Ishikawa (cell line): Measurements from ENCODE around the gene EPS8.

Source experiments
- CEBPB ChIP-seq: IDR thresholded peaks from 2 replicates; pipeline ENCODE4 v1.6.1; 2012
- CREB1 ChIP-seq: IDR thresholded peaks from 2 replicates; pipeline ENCODE4 v1.6.1; 2012; ENCODE audit warnings: low read depth
- EGR1 ChIP-seq: IDR thresholded peaks from 2 replicates; pipeline ENCODE4 v1.6.1; 2012
- EP300 ChIP-seq: IDR thresholded peaks from 2 replicates; pipeline ENCODE4 v1.6.1; 2012; ENCODE audit warnings: borderline replicate concordance
- FOXM1 ChIP-seq: IDR thresholded peaks from 2 replicates; pipeline ENCODE4 v1.6.1; 2012; ENCODE audit warnings: low read depth, borderline replicate concordance
- MAX ChIP-seq: IDR thresholded peaks from 2 replicates; pipeline ENCODE4 v1.6.1; 2012
- NFIC ChIP-seq: IDR thresholded peaks from 2 replicates; pipeline ENCODE4 v1.6.1; 2012
- RAD21 ChIP-seq: IDR thresholded peaks from 2 replicates; pipeline ENCODE4 v1.6.1; 2012; ENCODE audit warnings: low read depth
- REST ChIP-seq: IDR thresholded peaks from 2 replicates; pipeline ENCODE4 v1.6.1; 2012; ENCODE audit warnings: low read depth, mild to moderate bottlenecking
- TAF1 ChIP-seq: IDR thresholded peaks from 2 replicates; pipeline ENCODE4 v1.6.1; 2012; ENCODE audit warnings: low read depth, mild to moderate bottlenecking
- TCF12 ChIP-seq: IDR thresholded peaks from 2 replicates; pipeline ENCODE4 v1.6.1; 2012; ENCODE audit warnings: low read depth
- TEAD4 ChIP-seq: IDR thresholded peaks from 2 replicates; pipeline ENCODE4 v1.6.1; 2012
- YY1 ChIP-seq: IDR thresholded peaks from 2 replicates; pipeline ENCODE4 v1.6.1; 2012; ENCODE audit warnings: low read depth
- ZBTB7A ChIP-seq: IDR thresholded peaks from 2 replicates; pipeline ENCODE4 v1.6.1; 2012; ENCODE audit warnings: low read depth
- TF ChIP-seq, protein P1 (sequence below): IDR thresholded peaks from 2 replicates; pipeline ENCODE4 v1.6.1; 2012

EPS8 gene

DNA sequence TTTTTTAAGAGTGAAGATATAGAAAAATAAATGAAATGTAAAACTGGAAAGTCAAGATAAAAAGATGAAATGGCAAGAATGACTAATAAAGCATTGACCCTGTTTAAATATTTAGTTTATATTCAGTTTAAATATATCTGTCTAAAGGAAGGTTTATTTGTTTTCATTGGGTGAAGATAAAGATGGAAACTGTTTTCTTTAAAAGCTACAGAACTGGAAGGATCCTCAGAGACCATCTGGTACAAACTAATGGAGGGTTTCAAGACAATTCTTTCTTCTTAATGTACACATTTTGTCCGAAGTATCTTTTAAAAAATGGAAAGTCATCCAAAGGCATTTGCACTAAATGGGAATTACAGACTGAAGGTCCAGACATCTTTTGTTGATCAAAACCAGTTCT, 142.6 kb downstream of the EPS8 start:
- TF ChIP-seq TAF1 (no peak), CEBPB (no peak), FOXM1 (no peak), YY1 (no peak), REST (no peak), TEAD4 (no peak), CREB1 (no peak), TCF12 (no peak), NFIC (no peak), EP300 (no peak), MAX (no peak), ZBTB7A (no peak)
- TF ChIP-seq, protein P1, sequence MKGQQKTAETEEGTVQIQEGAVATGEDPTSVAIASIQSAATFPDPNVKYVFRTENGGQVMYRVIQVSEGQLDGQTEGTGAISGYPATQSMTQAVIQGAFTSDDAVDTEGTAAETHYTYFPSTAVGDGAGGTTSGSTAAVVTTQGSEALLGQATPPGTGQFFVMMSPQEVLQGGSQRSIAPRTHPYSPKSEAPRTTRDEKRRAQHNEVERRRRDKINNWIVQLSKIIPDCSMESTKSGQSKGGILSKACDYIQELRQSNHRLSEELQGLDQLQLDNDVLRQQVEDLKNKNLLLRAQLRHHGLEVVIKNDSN, result no peak

DNA sequence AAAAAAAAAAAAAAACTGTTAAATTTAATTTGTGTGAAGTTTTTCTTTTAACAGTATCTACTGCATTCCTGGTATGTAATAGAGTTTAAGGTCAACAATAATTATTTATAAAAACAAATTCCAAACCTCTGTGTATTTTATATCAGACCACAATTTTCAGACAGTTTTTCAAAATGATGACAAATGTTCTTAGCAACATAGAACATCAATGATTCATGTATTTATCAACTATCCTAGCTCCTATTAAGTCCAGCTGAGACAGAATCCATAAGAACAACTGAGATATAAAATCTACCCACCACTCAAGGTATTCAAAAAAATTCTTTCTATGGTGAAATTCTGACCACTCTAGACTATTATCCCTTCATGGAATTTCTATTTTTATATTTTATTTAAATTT, 144.5 kb downstream of the EPS8 start:
- TF ChIP-seq NFIC, result no peak
- TF ChIP-seq REST, result no peak
- no peak for TF ChIP-seq ZBTB7A
- no peak for TF ChIP-seq EGR1
- TF ChIP-seq, protein P1, result no peak
- no peak for TF ChIP-seq RAD21
- no peak for TF ChIP-seq MAX
- no peak for TF ChIP-seq FOXM1
- no peak for TF ChIP-seq TAF1
- no peak for TF ChIP-seq YY1
- no peak for TF ChIP-seq EP300
- TF ChIP-seq CREB1, result no peak
- no peak for TF ChIP-seq CEBPB
- no peak for TF ChIP-seq TCF12
- TF ChIP-seq TEAD4, result no peak

- no peak for TF ChIP-seq TCF12
- TF ChIP-seq CREB1, result no peak
- no peak for TF ChIP-seq EGR1
- no peak for TF ChIP-seq YY1
- TF ChIP-seq NFIC, result no peak
- no peak for TF ChIP-seq ZBTB7A
- no peak for TF ChIP-seq RAD21
- no peak for TF ChIP-seq TEAD4
- no peak for TF ChIP-seq FOXM1
- no peak for TF ChIP-seq REST
- no peak for TF ChIP-seq TAF1
- TF ChIP-seq, protein P1, result no peak
- TF ChIP-seq EP300, result no peak
- TF ChIP-seq MAX, result no peak
- TF ChIP-seq CEBPB, result no peak
Observed at GRCh38 chr12:15638231-15638630, 151.0 kb downstream of the EPS8 start.
